HEK293 (cell line): Measurements from ENCODE around the gene PEX3.
A peak's percentile ranks its signal among the peaks of the same experiment; 100 is the strongest.

Experiments
- CTCF ChIA-PET: fragments of 350-600 bp; formaldehyde crosslinking; extraction: SDS; loops from one replicate; lab custom pipeline; 2021; ENCODE audit warnings: antibody characterized with exemption; lab: Yijun Ruan, JAX
- POLR2A ChIA-PET: fragments of 300-600 bp; formaldehyde crosslinking; extraction: SDS; loops from one replicate; lab custom pipeline; 2020; ENCODE audit warnings: antibody characterized with exemption, inconsistent platforms; lab: Yijun Ruan, JAX
- H3K27ac ChIP-seq: fragments of 200-500 bp; sonication (Bioruptor generic); 2 replicates; pipeline ENCODE4 v1.5.1; 2014; ENCODE audit warnings: low read depth, low read length, control low read depth, inconsistent platforms; ENCODE audit errors: extremely low read depth
- H3K36me3 ChIP-seq, 2 experiments: fragments of 200-500 bp in 1 of 2; sonication (Bioruptor generic) in 1 of 2; 1 replicate in 1 of 2; 2 replicates in 1 of 2; pipeline ENCODE4 v1.5.1; 2014 to 2017; ENCODE audit warnings: inconsistent platforms in 2 of 2, low read length in 2 of 2; ENCODE audit not compliant: control insufficient read depth in 2 of 2, insufficient read depth in 1 of 2
- H3K4me1 ChIP-seq: fragments of 200-500 bp; sonication (Bioruptor generic); 2 replicates; pipeline ENCODE4 v1.5.1; 2014; ENCODE audit warnings: mild to moderate bottlenecking, low read length, inconsistent platforms; ENCODE audit not compliant: control insufficient read depth, insufficient read depth
- H3K4me3 ChIP-seq: 2 replicates; pipeline ENCODE4 v1.5.1; 2011; ENCODE audit warnings: low read depth, mild to moderate bottlenecking, control low read depth, low read length, moderate library complexity
- H3K9me3 ChIP-seq: fragments of 200-500 bp; sonication (Bioruptor generic); 2 replicates; pipeline ENCODE4 v1.5.1; 2014; ENCODE audit warnings: low read depth, low read length, inconsistent platforms; ENCODE audit not compliant: control insufficient read depth, insufficient read depth
- BCL11B ChIP-seq: fragments of 450-650 bp; formaldehyde crosslinking; IDR thresholded peaks from 2 replicates; pipeline ENCODE4 v1.5.1; 2016; ENCODE audit warnings: low read depth, missing biosample characterization, missing genetic modification characterization
- GLI2 ChIP-seq: fragments of 450-650 bp; formaldehyde crosslinking; IDR thresholded peaks from 2 replicates; pipeline ENCODE4; 2017; ENCODE audit warnings: missing biosample characterization, missing genetic modification characterization, low read depth, borderline replicate concordance
- GLIS1 ChIP-seq: fragments of 450-650 bp; formaldehyde crosslinking; IDR thresholded peaks from 2 replicates; pipeline ENCODE4 v1.5.1; 2016; ENCODE audit warnings: missing biosample characterization, missing genetic modification characterization
- IKZF3 ChIP-seq: fragments of 450-650 bp; IDR thresholded peaks from 2 replicates; pipeline ENCODE4 v1.5.0; 2018; ENCODE audit warnings: missing biosample characterization, mild to moderate bottlenecking, missing genetic modification characterization, moderate library complexity
- KLF16 ChIP-seq: fragments of 450-650 bp; formaldehyde crosslinking; IDR thresholded peaks from 2 replicates; pipeline ENCODE4 v1.5.1; 2017; ENCODE audit warnings: missing biosample characterization, missing genetic modification characterization
- OSR2 ChIP-seq: fragments of 450-650 bp; formaldehyde crosslinking; IDR thresholded peaks from 2 replicates; pipeline ENCODE4 v1.5.1; 2016; ENCODE audit warnings: missing biosample characterization, missing genetic modification characterization
- SALL2 ChIP-seq: fragments of 450-650 bp; formaldehyde crosslinking; IDR thresholded peaks from 2 replicates; pipeline ENCODE4 v1.5.0; 2017; ENCODE audit warnings: missing biosample characterization, mild to moderate bottlenecking, missing genetic modification characterization, borderline replicate concordance
- ZBTB48 ChIP-seq: fragments of 450-650 bp; formaldehyde crosslinking; IDR thresholded peaks from 2 replicates; pipeline ENCODE4 v1.5.1; 2016; ENCODE audit warnings: missing biosample characterization, missing genetic modification characterization
- ZFHX2 ChIP-seq: fragments of 450-650 bp; formaldehyde crosslinking; conservative IDR thresholded peaks from 2 replicates; pipeline ENCODE4 v1.5.1; 2016; ENCODE audit warnings: missing biosample characterization, missing genetic modification characterization
- ZNF132 ChIP-seq: fragments of 450-650 bp; formaldehyde crosslinking; IDR thresholded peaks from 2 replicates; pipeline ENCODE4 v1.5.1; 2017; ENCODE audit warnings: missing biosample characterization, missing genetic modification characterization, borderline replicate concordance
- ZNF133 ChIP-seq: fragments of 450-650 bp; formaldehyde crosslinking; IDR thresholded peaks from 2 replicates; pipeline ENCODE4 v1.5.1; 2016; ENCODE audit warnings: missing biosample characterization, missing genetic modification characterization
- ZNF155 ChIP-seq: fragments of 450-650 bp; formaldehyde crosslinking; IDR thresholded peaks from 2 replicates; pipeline ENCODE4 v1.5.1; 2016; ENCODE audit warnings: missing biosample characterization, missing genetic modification characterization
- ZNF214 ChIP-seq: fragments of 450-650 bp; formaldehyde crosslinking; IDR thresholded peaks from 2 replicates; pipeline ENCODE4 v1.5.1; 2017; ENCODE audit warnings: missing biosample characterization, mild to moderate bottlenecking, missing genetic modification characterization, borderline replicate concordance
- ZNF223 ChIP-seq: fragments of 450-650 bp; formaldehyde crosslinking; IDR thresholded peaks from 2 replicates; pipeline ENCODE4 v1.5.1; 2016; ENCODE audit warnings: missing biosample characterization, missing genetic modification characterization
- ZNF274 ChIP-seq, 2 experiments: fragments of 200-500 bp in 1 of 2; fragments of 450-650 bp in 1 of 2; sonication (Bioruptor generic) in 1 of 2; formaldehyde crosslinking in 1 of 2; IDR thresholded peaks; 2 replicates each; pipeline versions ENCODE4 v1.5.1 to v1.6.1; 2014 to 2016; ENCODE audit warnings: borderline replicate concordance in 1 of 2, inconsistent platforms in 1 of 2, low read length in 1 of 2, missing biosample characterization in 1 of 2, missing genetic modification characterization in 1 of 2
- ZNF341 ChIP-seq: fragments of 450-650 bp; formaldehyde crosslinking; IDR thresholded peaks from 2 replicates; pipeline ENCODE4; 2016; ENCODE audit warnings: low read depth, missing biosample characterization, missing genetic modification characterization
- ZNF366 ChIP-seq: fragments of 450-650 bp; formaldehyde crosslinking; conservative IDR thresholded peaks from 2 replicates; pipeline ENCODE4 v1.5.1; 2016; ENCODE audit warnings: missing biosample characterization, missing genetic modification characterization
- ZNF398 ChIP-seq: fragments of 450-650 bp; formaldehyde crosslinking; IDR thresholded peaks from 2 replicates; pipeline ENCODE4 v1.5.1; 2017; ENCODE audit warnings: missing biosample characterization, missing genetic modification characterization
- ZNF404 ChIP-seq: fragments of 450-650 bp; formaldehyde crosslinking; IDR thresholded peaks from 2 replicates; pipeline ENCODE4 v1.5.1; 2017; ENCODE audit warnings: missing biosample characterization, missing genetic modification characterization
- ZNF449 ChIP-seq: fragments of 450-650 bp; formaldehyde crosslinking; IDR thresholded peaks from 2 replicates; pipeline ENCODE4 v1.5.1; 2017; ENCODE audit warnings: missing biosample characterization, mild to moderate bottlenecking, missing genetic modification characterization, moderate library complexity
- ZNF488 ChIP-seq: fragments of 450-650 bp; formaldehyde crosslinking; IDR thresholded peaks from 2 replicates; pipeline ENCODE4 v1.5.1; 2016; ENCODE audit warnings: missing biosample characterization, missing genetic modification characterization
- ZNF521 ChIP-seq: fragments of 450-650 bp; formaldehyde crosslinking; IDR thresholded peaks from 2 replicates; pipeline ENCODE4 v1.5.1; 2017; ENCODE audit warnings: missing biosample characterization, mild to moderate bottlenecking, missing genetic modification characterization
- ZNF529 ChIP-seq: fragments of 450-650 bp; formaldehyde crosslinking; IDR thresholded peaks from 2 replicates; pipeline ENCODE4 v1.5.1; 2017; ENCODE audit warnings: missing genetic modification characterization, missing biosample characterization; ENCODE audit not compliant: insufficient replicate concordance
- ZNF548 ChIP-seq: fragments of 450-650 bp; formaldehyde crosslinking; IDR thresholded peaks from 2 replicates; pipeline ENCODE4 v1.5.1; 2016; ENCODE audit warnings: missing biosample characterization, missing genetic modification characterization
- ZNF660 ChIP-seq: fragments of 450-650 bp; IDR thresholded peaks from 2 replicates; pipeline ENCODE4 v1.5.1; 2018; ENCODE audit warnings: missing biosample characterization, mild to moderate bottlenecking, missing genetic modification characterization
- ZNF704 ChIP-seq: fragments of 450-650 bp; formaldehyde crosslinking; IDR thresholded peaks from 2 replicates; pipeline ENCODE4 v1.5.1; 2016; ENCODE audit warnings: missing biosample characterization, missing genetic modification characterization
- ZNF837 ChIP-seq: fragments of 450-650 bp; formaldehyde crosslinking; IDR thresholded peaks from 2 replicates; pipeline ENCODE4 v1.5.1; 2016; ENCODE audit warnings: missing biosample characterization, missing genetic modification characterization
- ZSCAN30 ChIP-seq: fragments of 450-650 bp; IDR thresholded peaks from 2 replicates; pipeline ENCODE4 v1.5.1; 2018; ENCODE audit warnings: missing biosample characterization, mild to moderate bottlenecking, missing genetic modification characterization, moderate library complexity

The PEX3 gene

GRCh38 chr6:143513410-143513809 lies 62.8 kb downstream of the PEX3 start (continued):
- peak; percentile 50; the same call in 1 of the 2 replicates for TF ChIP-seq GLIS1
- TF ChIP-seq GLI2 (tag by site-specific recombination), result no peak
- TF ChIP-seq ZNF133 (tag by site-specific recombination), result no peak
- no peak for TF ChIP-seq ZNF837 (tag by site-specific recombination)
- no peak for TF ChIP-seq KLF16 (tag by site-specific recombination)
- TF ChIP-seq ZSCAN30 (tag by site-specific recombination), result peak; percentile 66; the same call in 1 of the 2 replicates
- peak; percentile 40; the same call in 1 of the 2 replicates for TF ChIP-seq ZNF341
- TF ChIP-seq IKZF3 (tag by site-specific recombination), result 0 out of 2 replicates have a peak, but pooled peaks have one; percentile 34
- TF ChIP-seq ZNF155 (tag by site-specific recombination), result no peak
- TF ChIP-seq ZNF274 (IDR thresholded peaks at IDR 0.05; ENCODE audit: low read length), result no peak
- no peak for TF ChIP-seq ZNF274 (tag by site-specific recombination; IDR thresholded peaks at IDR 0.05; ENCODE audit: borderline replicate concordance)
- TF ChIP-seq ZNF223 (tag by site-specific recombination), result no peak
- no peak for TF ChIP-seq ZNF488
- TF ChIP-seq, all 188 proteins: peak for 23

- TF ChIP-seq OSR2 (tag by site-specific recombination) (no peak), ZNF660 (tag by site-specific recombination) (no peak), ZNF398 (tag by site-specific recombination) (no peak)
- Histone ChIP-seq H3K4me3 (no peak overlapping the region), H3K9me3 (no peaks in the 10 kb centered on the region), H3K4me1 (no peaks in the 10 kb centered on the region), H3K36me3 (no peaks in the 10 kb centered on the region), H3K27ac (no peak overlapping the region)
- CTCF ChIA-PET, result interaction anchor here (0.8 to 2.7 kb wide), 4 partner anchors 21 to 498 kb away, joined by 3 to 14 read pairs (median 4); no protein-coding TSS in a partner anchor
- POLR2A ChIA-PET, result no interaction called here
Measured at GRCh38 chr6:143515061-143515760, 64.6 kb downstream of the PEX3 start.

GRCh38 chr6:143515766-143516355 lies 65.3 kb downstream of the PEX3 start:
- no peaks in the 10 kb centered on the region for H3K36me3 ChIP-seq
- H3K27ac ChIP-seq, result no peak overlapping the region
- H3K4me3 ChIP-seq, result no peak overlapping the region
- H3K9me3 ChIP-seq, result no peaks in the 10 kb centered on the region
- CTCF ChIA-PET, result interaction anchor here (1.0 to 1.4 kb wide), 2 partner anchors 20 to 60 kb away, joined by 3 to 4 read pairs; no protein-coding TSS in a partner anchor
- no peaks in the 10 kb centered on the region for H3K4me1 ChIP-seq
- POLR2A ChIA-PET, result no interaction called here
- TF ChIP-seq ZFHX2 (tag by site-specific recombination) (no peak), ZNF548 (tag by site-specific recombination) (no peak), SALL2 (no peak), ZNF214 (no peak), ZNF404 (tag by site-specific recombination) (no peak), ZNF704 (tag by site-specific recombination) (no peak), ZBTB48 (tag by site-specific recombination) (no peak), ZNF529 (tag by site-specific recombination) (no peak), ZNF449 (tag by site-specific recombination) (no peak), ZNF366 (tag by site-specific recombination) (no peak), BCL11B (tag by site-specific recombination) (no peak), ZNF132 (tag by site-specific recombination) (no peak), ZNF521 (tag by site-specific recombination) (no peak)
